GM12874 (cell line): ENCODE measurements around the gene SYT5.

Experiments used
- CTCF ChIP-seq: IDR thresholded peaks from 2 replicates; pipeline ENCODE4 v1.5.1; 2011; ENCODE audit warnings: low read depth, mild to moderate bottlenecking, control low read depth, low read length, moderate library complexity; ENCODE audit not compliant: insufficient read depth

The SYT5 gene

DNA sequence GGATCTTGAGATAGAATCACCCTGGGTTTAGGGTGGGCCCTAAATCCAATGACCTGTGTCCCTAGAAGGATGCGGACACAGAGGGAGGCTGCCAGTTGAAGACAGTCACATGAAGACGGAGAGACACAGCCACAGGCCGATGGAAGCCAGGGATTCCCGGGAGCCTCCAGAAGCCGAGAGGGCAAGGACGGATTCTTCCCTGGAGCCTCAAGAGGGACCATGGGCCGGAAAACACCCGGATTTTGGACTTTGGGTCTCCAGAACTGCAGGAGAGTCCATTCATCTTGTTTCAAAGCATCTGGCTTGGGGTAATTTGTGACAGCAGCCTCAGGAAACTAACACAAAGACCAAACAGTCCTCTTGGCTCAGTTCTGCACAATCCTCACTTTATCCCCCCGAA is 46.2 kb upstream of the SYT5 start:
- TF ChIP-seq CTCF, result no peak

DNA sequence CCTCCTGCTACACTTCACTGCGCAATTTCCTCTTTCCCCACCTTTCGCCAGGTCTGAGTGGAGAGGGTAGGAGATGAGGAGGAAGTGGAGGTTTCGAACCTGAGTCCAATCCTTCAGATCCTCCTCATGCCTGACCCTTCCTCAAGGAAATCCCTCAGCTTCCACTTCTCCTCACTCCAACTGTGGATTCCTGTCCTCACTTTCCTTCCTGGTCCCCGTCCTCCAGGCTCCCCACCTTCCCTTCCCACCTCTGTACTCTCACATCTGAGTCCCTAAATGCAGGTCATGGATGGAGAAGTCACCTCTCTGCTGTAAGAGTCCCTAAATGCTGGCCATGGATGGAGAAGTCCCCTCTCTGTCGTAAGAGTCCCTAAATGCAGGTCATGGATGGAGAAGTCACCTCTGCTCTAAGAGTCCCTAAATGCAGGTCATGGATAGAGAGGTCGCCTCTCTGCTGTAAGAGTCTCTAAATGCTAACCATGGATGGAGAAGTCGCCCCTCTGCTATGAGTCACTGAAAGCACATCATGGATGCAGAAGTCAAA is 45.4 kb upstream of the SYT5 start:
- no peak for TF ChIP-seq CTCF

DNA sequence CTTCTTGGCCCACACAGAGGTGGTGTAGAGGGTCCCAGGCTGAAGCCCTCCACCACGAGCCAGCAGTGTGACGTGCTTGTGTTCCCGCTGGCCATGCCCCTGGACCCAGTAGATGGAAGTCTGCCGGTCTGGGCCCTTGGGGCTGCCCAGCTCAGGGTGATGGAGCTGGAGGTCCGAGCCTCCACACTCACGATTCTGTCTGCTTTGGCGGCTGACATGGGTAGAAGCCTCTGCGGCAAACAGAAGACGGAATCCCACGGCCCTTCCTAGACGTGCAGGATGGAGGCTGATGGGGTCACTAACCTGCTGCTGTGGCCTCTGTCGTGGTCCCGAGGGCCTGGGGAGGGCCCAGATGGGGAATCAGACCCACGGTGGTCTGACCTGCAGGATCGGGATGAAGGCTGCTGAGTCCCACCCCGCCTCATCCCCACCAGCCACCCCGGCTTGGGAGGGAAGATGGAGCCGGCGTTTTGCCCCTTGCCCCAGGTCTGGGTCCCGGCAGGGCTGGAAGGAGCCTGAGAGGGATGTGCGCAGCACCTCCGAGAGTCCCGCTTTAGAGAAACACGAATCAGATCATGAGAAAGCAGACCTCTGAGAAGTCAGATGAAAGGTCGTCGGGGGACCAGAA is 44.1 kb upstream of the SYT5 start:
- no peak for TF ChIP-seq CTCF

GRCh38 chr19:55223291-55224037 is 43.4 kb upstream of the SYT5 start:
- TF ChIP-seq CTCF, result no peak

DNA sequence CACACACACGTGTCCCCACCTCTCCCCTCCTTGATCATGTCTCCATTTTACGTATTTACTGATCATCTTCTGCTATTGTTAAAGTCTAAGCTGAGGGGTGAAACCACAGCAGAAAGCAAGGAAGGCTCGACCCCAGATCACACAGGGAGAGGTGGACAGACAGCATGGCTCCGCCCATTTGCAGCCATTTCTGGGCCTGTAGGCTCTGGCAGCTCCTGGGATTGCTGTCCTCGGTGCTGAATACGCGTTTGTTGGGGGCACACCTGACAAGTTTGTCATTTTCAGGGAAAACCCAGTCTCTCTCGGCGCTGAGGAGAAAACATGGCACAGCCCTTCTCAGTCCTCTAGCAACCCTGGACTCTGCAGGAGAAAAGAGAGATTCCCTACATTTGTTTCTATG is 40.4 kb upstream of the SYT5 start:
- TF ChIP-seq CTCF, result no peak

DNA sequence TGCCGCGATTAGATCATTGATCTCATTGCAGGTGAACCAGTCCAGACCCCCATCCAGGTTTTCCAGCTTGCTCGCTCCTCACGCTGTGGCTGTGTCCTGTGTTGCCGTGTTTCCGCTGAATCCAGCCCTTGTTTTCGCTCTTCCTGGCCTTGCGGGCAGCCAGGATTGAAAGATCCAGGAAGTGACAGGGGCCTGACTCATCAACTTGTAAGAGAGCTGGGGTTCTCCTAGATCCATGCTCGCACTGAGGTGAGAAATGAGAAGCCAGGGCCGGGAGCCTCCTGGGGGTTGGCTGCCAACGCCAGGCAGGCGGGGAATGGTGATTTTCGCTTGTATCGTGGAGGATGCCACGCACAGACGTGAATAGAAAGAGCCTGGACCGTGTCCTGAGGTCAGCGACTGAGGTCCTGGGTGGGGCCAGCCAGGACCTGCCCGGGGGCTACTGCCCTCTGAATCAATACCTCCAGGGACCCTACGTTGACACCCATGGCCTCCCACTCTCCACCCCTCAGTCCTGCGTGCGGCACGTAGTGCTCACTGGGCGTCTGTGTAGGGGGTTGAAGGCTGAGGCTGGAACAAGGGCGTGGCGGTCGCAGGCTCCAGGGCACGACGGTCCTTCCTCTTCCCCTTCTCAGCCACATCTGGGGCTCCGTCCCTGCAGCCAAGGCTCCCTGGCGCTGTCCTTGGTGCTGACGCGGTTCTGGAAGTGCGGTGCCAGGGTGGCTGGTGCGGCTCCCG is 36.5 kb upstream of the SYT5 start:
- TF ChIP-seq CTCF, result no peak

DNA sequence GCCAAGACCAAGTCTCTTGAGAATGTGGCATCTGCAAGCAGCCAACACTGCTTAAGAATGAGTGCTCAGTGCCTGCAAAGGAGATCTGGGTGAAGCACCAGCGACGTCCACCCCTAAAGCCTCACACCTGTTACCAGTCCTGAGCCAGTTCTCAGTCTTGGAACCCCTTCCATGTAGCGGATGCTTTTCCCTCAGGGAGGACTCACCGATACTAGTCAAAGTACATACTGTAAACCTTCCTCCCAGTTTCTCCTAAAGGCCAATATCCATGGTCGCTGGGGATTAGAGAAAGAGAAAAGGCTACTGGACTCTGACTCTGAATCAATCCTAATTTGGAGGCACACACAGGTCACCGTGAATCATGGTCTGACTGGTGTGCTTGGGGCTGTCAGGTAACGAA is 33.5 kb upstream of the SYT5 start:
- no peak for TF ChIP-seq CTCF
